ENCODE data around the gene TMEM176A. TPM values are rescaled to one million over a fixed set of nuclear protein-coding genes. Genes with fewer than 3 reads are reported as not detected.

Gene TMEM176A
- total RNA-seq, 3 donors from 2014 or later, result 28.3 to 66.5 (median 42.6) TPM

- no peaks in the 10 kb centered on the region for H3K9me3 ChIP-seq
- no peak for TF ChIP-seq CTCF (IDR thresholded peaks at IDR 0.05)
- no peak for TF ChIP-seq POLR2AphosphoS5 (IDR thresholded peaks at IDR 0.05)
- no peak for TF ChIP-seq POLR2A (IDR thresholded peaks at IDR 0.05)
- H3K36me3 ChIP-seq, result no peaks in the 10 kb centered on the region
- H3K27me3 ChIP-seq, result no peaks in the 10 kb centered on the region
- H3K4me1 ChIP-seq, result no peaks in the 10 kb centered on the region
- DNase-seq (ENCODE audit: low spot score in 2 of 2), result no peak
- no peak overlapping the region for H3K4me3 ChIP-seq
- H3K27ac ChIP-seq, result peak overlapping the region in 1 of 2 donors; percentile 12
- intact Hi-C loops (cut with DNase I; ENCODE audit: low total_unique reads), result no loop called here
Measured at GRCh38 chr7:150824379-150825177, 24.0 kb downstream of the TMEM176A start.

DNA sequence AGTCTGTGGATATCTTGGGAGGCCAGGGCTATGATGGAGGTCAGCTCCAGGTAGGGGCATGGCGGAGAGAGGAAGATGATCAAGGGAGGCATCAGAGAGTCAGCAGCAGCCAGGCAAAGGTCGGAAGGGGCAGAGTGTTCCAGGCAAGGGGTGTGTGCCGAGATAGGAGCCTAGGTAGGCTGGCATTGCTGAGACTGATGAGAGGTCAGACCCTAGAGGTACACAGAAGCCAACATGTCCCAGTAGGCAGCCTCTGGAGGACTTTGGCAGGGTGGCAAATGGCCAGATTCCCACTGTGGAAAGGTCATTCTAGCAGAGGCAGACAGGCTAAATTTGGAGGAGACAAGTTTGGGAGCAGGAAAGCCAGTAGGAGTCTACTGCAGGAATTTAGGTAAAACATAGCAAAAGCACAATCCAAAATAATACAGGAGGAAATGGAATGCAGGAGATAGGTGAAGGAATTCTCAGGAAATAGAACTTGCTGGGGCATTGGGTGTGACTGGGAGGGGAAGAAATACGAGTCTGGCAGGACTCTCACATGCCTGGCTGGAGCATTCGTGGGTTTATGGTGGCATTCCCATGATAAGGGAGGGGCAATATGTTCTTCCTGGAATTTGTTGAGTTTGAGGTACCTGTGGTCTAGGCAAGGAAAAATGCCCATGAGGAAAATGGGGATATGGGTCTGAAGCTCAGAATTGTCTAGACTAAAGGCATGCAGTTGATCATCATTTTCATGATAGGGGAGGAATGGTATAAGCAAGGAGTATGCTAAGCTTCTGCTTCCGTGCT is 25.7 kb downstream of the TMEM176A start:
- DNase-seq (ENCODE audit: low spot score in 2 of 2), result no peak
- no peak overlapping the region for H3K27ac ChIP-seq
- no peaks in the 10 kb centered on the region for H3K36me3 ChIP-seq

GRCh38 chr7:150828384-150828783 is 27.8 kb downstream of the TMEM176A start:
- no peaks in the 10 kb centered on the region for H3K36me3 ChIP-seq
- no peaks in the 10 kb centered on the region for H3K9me3 ChIP-seq
- no peak overlapping the region for H3K27ac ChIP-seq
- DNase-seq (ENCODE audit: low spot score in 2 of 2), result no peak
- no peaks in the 10 kb centered on the region for H3K27me3 ChIP-seq
- no peak for TF ChIP-seq CTCF (IDR thresholded peaks at IDR 0.05)
- TF ChIP-seq POLR2AphosphoS5 (IDR thresholded peaks at IDR 0.05), result no peak
- TF ChIP-seq POLR2A (IDR thresholded peaks at IDR 0.05), result no peak
- no peaks in the 10 kb centered on the region for H3K4me1 ChIP-seq
- intact Hi-C loops (cut with DNase I; ENCODE audit: low total_unique reads), result no loop called here
- H3K4me3 ChIP-seq, result no peak overlapping the region

More for the DNA sequence above, 25.7 kb downstream of the TMEM176A start:
- intact Hi-C loops (cut with DNase I; ENCODE audit: low total_unique reads), result no loop called here
- TF ChIP-seq POLR2AphosphoS5 (IDR thresholded peaks at IDR 0.05) (no peak), CTCF (IDR thresholded peaks at IDR 0.05) (no peak), POLR2A (IDR thresholded peaks at IDR 0.05) (no peak)
- no peaks in the 10 kb centered on the region for H3K4me1 ChIP-seq
- no peaks in the 10 kb centered on the region for H3K9me3 ChIP-seq
- H3K4me3 ChIP-seq, result no peak overlapping the region
- no peaks in the 10 kb centered on the region for H3K27me3 ChIP-seq

DNA sequence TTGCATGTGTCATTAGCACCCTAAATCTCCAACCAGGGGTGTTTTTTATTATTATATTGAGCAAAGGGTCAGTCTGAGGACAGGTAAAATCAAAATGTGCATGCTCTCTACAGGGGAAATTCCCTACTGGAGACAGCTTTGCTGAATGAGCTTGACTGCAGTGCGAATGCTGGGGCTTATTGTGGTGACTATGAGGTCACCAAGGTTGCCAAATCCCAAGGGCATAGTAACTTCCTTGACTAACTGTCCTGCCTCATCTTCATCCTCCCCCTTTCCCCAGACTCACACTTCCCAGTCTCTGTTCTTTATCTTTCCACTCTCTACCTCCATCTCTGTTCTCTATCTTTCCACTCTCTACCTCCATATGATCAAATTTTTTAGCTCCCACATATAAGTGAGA is 28.9 kb downstream of the TMEM176A start:
- Histone ChIP-seq H3K9me3 (no peaks in the 10 kb centered on the region), H3K27me3 (no peaks in the 10 kb centered on the region), H3K4me1 (no peaks in the 10 kb centered on the region), H3K36me3 (no peaks in the 10 kb centered on the region), H3K4me3 (no peak overlapping the region), H3K27ac (no peak overlapping the region)
- DNase-seq (ENCODE audit: low spot score in 2 of 2), result no peak
- intact Hi-C loops (cut with DNase I; ENCODE audit: low total_unique reads), result no loop called here
- TF ChIP-seq POLR2AphosphoS5 (IDR thresholded peaks at IDR 0.05), result no peak
- TF ChIP-seq POLR2A (IDR thresholded peaks at IDR 0.05), result no peak

- no peak for DNase-seq (ENCODE audit: low spot score in 2 of 2)
- Histone ChIP-seq H3K27me3 (peaks cover 0 to 3% of the 10 kb centered on the region in 2 donors), H3K27ac (no peak overlapping the region), H3K36me3 (no peaks in the 10 kb centered on the region), H3K9me3 (no peaks in the 10 kb centered on the region), H3K4me1 (no peaks in the 10 kb centered on the region), H3K4me3 (no peak overlapping the region)
- TF ChIP-seq POLR2A (IDR thresholded peaks at IDR 0.05) (no peak), POLR2AphosphoS5 (IDR thresholded peaks at IDR 0.05) (no peak), CTCF (IDR thresholded peaks at IDR 0.05) (no peak)
- intact Hi-C loops (cut with DNase I; ENCODE audit: low total_unique reads), result no loop called here
Measured at GRCh38 chr7:150830937-150831336, 30.4 kb downstream of the TMEM176A start.

Data from breast epithelium (tissue), 4 donors.